ENCODE results near the gene NFAT5.
"Not testable (repeated sequence)": the region's sequence is repeated elsewhere in the genome, so short reads cannot be mapped to it uniquely, and the experiment has no call there.

Gene NFAT5

DNA sequence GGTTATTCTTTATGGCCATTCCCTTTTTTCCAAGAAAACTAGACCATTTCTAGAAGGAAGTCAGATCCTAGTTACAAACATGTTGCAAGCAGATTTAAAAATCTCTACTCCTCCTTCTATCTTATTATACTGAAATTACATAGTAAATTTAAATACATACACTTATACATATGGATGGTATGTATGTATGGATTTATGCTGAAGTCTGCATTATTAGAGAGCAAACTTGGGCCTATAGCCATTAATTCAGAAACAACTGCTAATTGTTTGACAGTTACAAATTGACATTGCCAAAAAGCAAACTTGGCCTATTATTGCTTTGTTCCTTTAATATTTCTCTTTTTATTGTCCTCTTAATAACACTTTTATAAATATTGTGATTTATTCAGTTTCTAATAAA, 67.1 kb downstream of the NFAT5 start:
- Histone ChIP-seq H3K9ac (ENCODE audit: low read length in 5 of 5) (no peak overlapping the region), H3K27ac (ENCODE audit: low read depth, low read length) (no peak overlapping the region), H3K9me3 (ENCODE audit: control insufficient read depth in 5 of 5, low read length in 5 of 5) (peaks cover 0 to 4% (median 0%) of the 10 kb centered on the region in 5 donors), H3K27me3 (ENCODE audit: control insufficient read depth in 5 of 5, insufficient read depth in 4 of 5, low read length in 5 of 5) (no peaks in the 10 kb centered on the region), H3K36me3 (ENCODE audit: control insufficient read depth in 5 of 5, insufficient read depth in 5 of 5, low read length in 5 of 5) (peaks cover 8 to 32% (median 15%) of the 10 kb centered on the region in 5 donors), H3K4me3 (ENCODE audit: low read depth in 1 of 5, low read length in 5 of 5) (no peak overlapping the region), H3K4me1 (ENCODE audit: control insufficient read depth in 5 of 5, insufficient read depth in 5 of 5, low read length in 5 of 5) (no peaks in the 10 kb centered on the region)

DNA sequence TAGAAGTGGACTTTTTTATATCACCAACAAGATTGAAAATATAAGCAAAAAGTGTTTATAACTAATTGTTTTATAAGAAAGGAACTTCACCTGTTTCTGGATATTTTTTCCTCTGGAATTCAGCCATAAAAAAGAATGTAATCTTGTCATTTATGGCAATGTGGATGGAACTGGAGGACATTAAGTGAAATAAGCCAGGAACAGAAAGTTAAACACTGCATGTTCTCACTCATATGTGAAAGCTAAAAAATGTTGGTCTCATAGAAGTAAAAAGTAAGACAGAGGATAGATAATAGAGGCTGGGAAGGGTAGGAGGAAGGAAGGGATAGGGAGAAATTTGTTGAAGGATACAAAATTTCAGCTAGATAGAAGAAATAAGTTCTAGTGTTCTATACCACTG, 67.6 kb downstream of the NFAT5 start:
- H3K27me3 ChIP-seq (ENCODE audit: control insufficient read depth in 5 of 5, insufficient read depth in 4 of 5, low read length in 5 of 5): no peaks in the 10 kb centered on the region
- no peak overlapping the region for H3K9ac ChIP-seq (ENCODE audit: low read length in 5 of 5)
- H3K9me3 ChIP-seq (ENCODE audit: control insufficient read depth in 5 of 5, low read length in 5 of 5): peaks cover 0 to 4% (median 0%) of the 10 kb centered on the region in 5 donors
- no peak overlapping the region for H3K27ac ChIP-seq (ENCODE audit: low read depth, low read length)
- H3K4me3 ChIP-seq (ENCODE audit: low read depth in 1 of 5, low read length in 5 of 5): no peak overlapping the region
- no peaks in the 10 kb centered on the region for H3K4me1 ChIP-seq (ENCODE audit: control insufficient read depth in 5 of 5, insufficient read depth in 5 of 5, low read length in 5 of 5)
- H3K36me3 ChIP-seq (ENCODE audit: control insufficient read depth in 5 of 5, insufficient read depth in 5 of 5, low read length in 5 of 5): peaks cover 8 to 32% (median 15%) of the 10 kb centered on the region in 5 donors

GRCh38 chr16:69636563-69637146, 70.9 kb downstream of the NFAT5 start:
- not testable (repeated sequence) for H3K4me3 ChIP-seq (ENCODE audit: low read depth in 1 of 5, low read length in 5 of 5); H3K27me3 ChIP-seq (ENCODE audit: control insufficient read depth in 5 of 5, insufficient read depth in 4 of 5, low read length in 5 of 5); H3K4me1 ChIP-seq (ENCODE audit: control insufficient read depth in 5 of 5, insufficient read depth in 5 of 5, low read length in 5 of 5); H3K9me3 ChIP-seq (ENCODE audit: control insufficient read depth in 5 of 5, low read length in 5 of 5); H3K27ac ChIP-seq (ENCODE audit: low read depth, low read length); H3K9ac ChIP-seq (ENCODE audit: low read length in 5 of 5)
- peaks cover 8 to 22% (median 15%) of the 10 kb centered on the region in 5 donors for H3K36me3 ChIP-seq (ENCODE audit: control insufficient read depth in 5 of 5, insufficient read depth in 5 of 5, low read length in 5 of 5)

DNA sequence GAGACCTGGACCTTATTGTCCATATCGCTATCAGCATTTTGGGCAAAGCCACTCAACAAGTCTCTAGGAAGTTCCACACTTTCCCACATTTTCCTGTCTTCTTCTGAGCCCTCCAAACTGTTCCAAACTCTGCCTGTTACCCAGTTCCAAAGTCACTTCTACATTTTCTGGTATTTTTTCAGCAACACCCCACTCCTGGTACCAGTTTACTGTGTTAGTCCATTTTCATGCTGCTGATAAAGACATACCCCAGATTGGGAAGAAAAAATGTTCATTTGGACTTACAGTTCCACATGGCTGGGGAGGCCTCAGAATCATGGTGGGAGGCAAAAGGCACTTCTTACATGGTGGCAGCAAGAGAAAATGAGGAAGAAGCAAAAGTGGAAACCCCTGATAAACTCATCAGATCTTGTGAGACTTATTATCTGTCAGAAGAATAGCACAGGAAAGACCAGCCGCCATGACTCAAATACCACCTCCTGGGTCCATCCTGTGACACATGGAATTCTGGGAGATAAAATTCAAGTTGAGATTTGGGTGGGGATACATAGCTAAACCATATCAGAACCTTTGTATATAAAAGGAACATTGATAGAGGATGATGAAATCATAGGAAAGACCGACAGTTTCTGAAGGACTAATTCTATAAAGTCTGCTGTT, 71.6 kb downstream of the NFAT5 start:
- H3K4me3 ChIP-seq (ENCODE audit: low read depth in 1 of 5, low read length in 5 of 5); H3K9ac ChIP-seq (ENCODE audit: low read length in 5 of 5); H3K27ac ChIP-seq (ENCODE audit: low read depth, low read length); H3K27me3 ChIP-seq (ENCODE audit: control insufficient read depth in 5 of 5, insufficient read depth in 4 of 5, low read length in 5 of 5); H3K9me3 ChIP-seq (ENCODE audit: control insufficient read depth in 5 of 5, low read length in 5 of 5); H3K4me1 ChIP-seq (ENCODE audit: control insufficient read depth in 5 of 5, insufficient read depth in 5 of 5, low read length in 5 of 5): not testable (repeated sequence)
- peaks cover 8 to 19% (median 15%) of the 10 kb centered on the region in 5 donors for H3K36me3 ChIP-seq (ENCODE audit: control insufficient read depth in 5 of 5, insufficient read depth in 5 of 5, low read length in 5 of 5)

DNA sequence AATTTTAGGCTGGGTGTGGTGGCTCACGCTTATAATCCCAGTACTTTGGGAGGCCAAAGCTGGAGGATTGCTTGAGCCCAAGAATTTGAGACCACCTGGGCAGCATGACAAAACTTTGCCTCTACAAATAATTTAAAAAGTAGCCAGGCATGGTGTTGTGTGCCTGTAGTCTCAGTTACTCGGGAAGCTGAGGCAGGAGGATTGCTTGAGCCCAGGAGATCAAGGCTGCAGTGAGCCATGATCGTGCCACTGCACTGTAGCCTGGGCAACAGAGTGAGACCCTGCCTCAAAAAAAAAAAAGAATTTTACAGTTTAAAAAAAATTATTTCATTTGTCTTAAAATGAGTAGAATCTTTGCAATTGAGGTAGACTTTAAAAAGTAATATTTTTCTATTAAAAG, 78.2 kb downstream of the NFAT5 start:
- H3K36me3 ChIP-seq (ENCODE audit: control insufficient read depth in 5 of 5, insufficient read depth in 5 of 5, low read length in 5 of 5): peaks cover 8 to 13% (median 10%) of the 10 kb centered on the region in 5 donors
- not testable (repeated sequence) for H3K27me3 ChIP-seq (ENCODE audit: control insufficient read depth in 5 of 5, insufficient read depth in 4 of 5, low read length in 5 of 5); H3K4me3 ChIP-seq (ENCODE audit: low read depth in 1 of 5, low read length in 5 of 5); H3K27ac ChIP-seq (ENCODE audit: low read depth, low read length); H3K9me3 ChIP-seq (ENCODE audit: control insufficient read depth in 5 of 5, low read length in 5 of 5); H3K9ac ChIP-seq (ENCODE audit: low read length in 5 of 5); H3K4me1 ChIP-seq (ENCODE audit: control insufficient read depth in 5 of 5, insufficient read depth in 5 of 5, low read length in 5 of 5)

GRCh38 chr16:69644790-69645189, 79.0 kb downstream of the NFAT5 start:
- peaks cover 8 to 14% (median 10%) of the 10 kb centered on the region in 5 donors for H3K36me3 ChIP-seq (ENCODE audit: control insufficient read depth in 5 of 5, insufficient read depth in 5 of 5, low read length in 5 of 5)
- H3K9ac ChIP-seq (ENCODE audit: low read length in 5 of 5): no peak overlapping the region
- no peak overlapping the region for H3K4me3 ChIP-seq (ENCODE audit: low read depth in 1 of 5, low read length in 5 of 5)
- peaks cover 0 to 4% (median 0%) of the 10 kb centered on the region in 5 donors for H3K4me1 ChIP-seq (ENCODE audit: control insufficient read depth in 5 of 5, insufficient read depth in 5 of 5, low read length in 5 of 5)
- no peaks in the 10 kb centered on the region for H3K9me3 ChIP-seq (ENCODE audit: control insufficient read depth in 5 of 5, low read length in 5 of 5)
- H3K27ac ChIP-seq (ENCODE audit: low read depth, low read length): no peak overlapping the region
- no peaks in the 10 kb centered on the region for H3K27me3 ChIP-seq (ENCODE audit: control insufficient read depth in 5 of 5, insufficient read depth in 4 of 5, low read length in 5 of 5)

DNA sequence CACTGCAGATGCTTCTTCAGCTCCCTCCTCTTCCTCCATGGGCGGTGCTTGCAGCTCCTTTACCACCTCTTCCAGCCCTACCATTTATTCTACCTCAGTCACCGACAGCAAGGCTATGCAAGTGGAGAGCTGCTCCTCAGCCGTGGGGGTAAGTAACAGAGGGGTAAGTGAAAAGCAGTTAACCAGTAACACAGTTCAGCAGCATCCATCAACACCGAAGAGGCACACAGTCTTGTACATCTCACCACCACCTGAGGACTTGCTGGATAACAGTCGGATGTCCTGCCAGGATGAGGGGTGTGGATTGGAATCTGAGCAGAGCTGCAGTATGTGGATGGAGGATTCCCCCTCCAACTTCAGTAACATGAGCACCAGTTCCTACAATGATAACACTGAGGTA, 81.3 kb downstream of the NFAT5 start:
- peaks cover 8 to 22% (median 21%) of the 10 kb centered on the region in 5 donors for H3K36me3 ChIP-seq (ENCODE audit: control insufficient read depth in 5 of 5, insufficient read depth in 5 of 5, low read length in 5 of 5)
- H3K4me1 ChIP-seq (ENCODE audit: control insufficient read depth in 5 of 5, insufficient read depth in 5 of 5, low read length in 5 of 5): peaks cover 0 to 4% (median 0%) of the 10 kb centered on the region in 5 donors
- H3K27ac ChIP-seq (ENCODE audit: low read depth, low read length): no peak overlapping the region

GRCh38 chr16:69651217-69651616, 85.5 kb downstream of the NFAT5 start:
- Histone ChIP-seq H3K9me3 (ENCODE audit: control insufficient read depth in 5 of 5, low read length in 5 of 5) (no peaks in the 10 kb centered on the region), H3K4me3 (ENCODE audit: low read depth in 1 of 5, low read length in 5 of 5) (no peak overlapping the region), H3K9ac (ENCODE audit: low read length in 5 of 5) (no peak overlapping the region), H3K4me1 (ENCODE audit: control insufficient read depth in 5 of 5, insufficient read depth in 5 of 5, low read length in 5 of 5) (no peaks in the 10 kb centered on the region), H3K27me3 (ENCODE audit: control insufficient read depth in 5 of 5, insufficient read depth in 4 of 5, low read length in 5 of 5) (no peaks in the 10 kb centered on the region), H3K36me3 (ENCODE audit: control insufficient read depth in 5 of 5, insufficient read depth in 5 of 5, low read length in 5 of 5) (peaks cover 29 to 50% (median 33%) of the 10 kb centered on the region in 5 donors), H3K27ac (ENCODE audit: low read depth, low read length) (no peak overlapping the region)

More for the DNA sequence above, 81.3 kb downstream of the NFAT5 start:
- H3K9me3 ChIP-seq (ENCODE audit: control insufficient read depth in 5 of 5, low read length in 5 of 5): no peaks in the 10 kb centered on the region
- no peaks in the 10 kb centered on the region for H3K27me3 ChIP-seq (ENCODE audit: control insufficient read depth in 5 of 5, insufficient read depth in 4 of 5, low read length in 5 of 5)
- H3K4me3 ChIP-seq (ENCODE audit: low read depth in 1 of 5, low read length in 5 of 5): no peak overlapping the region
- no peak overlapping the region for H3K9ac ChIP-seq (ENCODE audit: low read length in 5 of 5)

DNA sequence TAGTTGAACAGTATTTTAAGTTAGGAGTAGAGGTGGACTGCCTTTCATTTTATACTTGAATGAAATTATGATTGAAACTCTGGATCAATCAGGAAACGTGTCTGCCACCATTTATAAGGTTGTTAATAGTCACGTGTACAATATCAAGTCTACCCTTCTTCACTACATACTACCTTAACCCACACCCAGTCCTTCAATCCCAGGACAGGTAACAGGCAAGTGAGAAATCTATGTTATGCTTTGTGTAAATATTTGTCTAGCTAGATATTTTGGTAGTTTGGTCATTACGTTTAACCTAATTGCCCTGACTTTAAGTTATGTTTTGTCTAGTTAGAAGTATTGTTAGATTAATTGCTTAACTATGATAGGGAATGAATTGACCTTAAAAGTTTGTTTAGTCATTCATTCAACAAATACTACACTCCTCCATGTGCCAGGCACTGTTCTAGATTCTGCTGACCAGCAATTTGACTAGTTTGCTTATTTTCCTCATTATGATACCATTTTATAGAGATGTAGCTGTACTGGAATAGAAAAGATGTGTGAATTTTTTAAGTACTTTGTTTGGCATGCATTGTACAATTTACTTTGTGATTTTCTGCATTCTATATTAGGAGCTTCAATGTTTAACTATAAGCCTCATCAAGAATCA, 88.6 kb downstream of the NFAT5 start:
- Histone ChIP-seq H3K36me3 (ENCODE audit: control insufficient read depth in 5 of 5, insufficient read depth in 5 of 5, low read length in 5 of 5) (peaks cover 20 to 47% (median 28%) of the 10 kb centered on the region in 5 donors), H3K4me1 (ENCODE audit: control insufficient read depth in 5 of 5, insufficient read depth in 5 of 5, low read length in 5 of 5) (no peaks in the 10 kb centered on the region), H3K9me3 (ENCODE audit: control insufficient read depth in 5 of 5, low read length in 5 of 5) (no peaks in the 10 kb centered on the region), H3K4me3 (ENCODE audit: low read depth in 1 of 5, low read length in 5 of 5) (no peak overlapping the region), H3K9ac (ENCODE audit: low read length in 5 of 5) (no peak overlapping the region), H3K27me3 (ENCODE audit: control insufficient read depth in 5 of 5, insufficient read depth in 4 of 5, low read length in 5 of 5) (no peaks in the 10 kb centered on the region), H3K27ac (ENCODE audit: low read depth, low read length) (no peak overlapping the region)

DNA sequence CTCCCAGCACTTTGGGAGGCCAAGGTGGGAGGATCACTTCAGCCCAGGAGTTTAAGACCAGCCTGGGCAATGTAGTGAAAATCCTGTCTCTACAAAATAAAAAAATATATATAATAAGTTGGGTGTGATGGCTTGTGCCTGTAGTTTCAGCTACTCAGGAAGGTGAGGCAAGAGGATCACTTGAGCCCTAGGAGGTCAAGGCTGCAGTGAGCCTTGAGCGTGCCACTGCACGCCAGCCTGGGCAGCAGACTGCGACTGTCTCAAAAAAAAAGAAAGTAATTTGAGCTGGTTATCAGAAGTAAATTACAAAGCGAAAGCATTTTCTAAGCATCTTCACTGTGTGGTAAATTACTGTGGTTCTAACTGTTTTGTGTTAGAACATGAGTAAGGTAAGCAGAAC, 94.4 kb downstream of the NFAT5 start:
- Histone ChIP-seq H3K4me1 (ENCODE audit: control insufficient read depth in 5 of 5, insufficient read depth in 5 of 5, low read length in 5 of 5) (peaks cover 0 to 2% (median 0%) of the 10 kb centered on the region in 5 donors), H3K9me3 (ENCODE audit: control insufficient read depth in 5 of 5, low read length in 5 of 5) (no peaks in the 10 kb centered on the region), H3K9ac (ENCODE audit: low read length in 5 of 5) (no peak overlapping the region), H3K36me3 (ENCODE audit: control insufficient read depth in 5 of 5, insufficient read depth in 5 of 5, low read length in 5 of 5) (peaks cover 9 to 42% (median 19%) of the 10 kb centered on the region in 5 donors), H3K27ac (ENCODE audit: low read depth, low read length) (no peak overlapping the region), H3K27me3 (ENCODE audit: control insufficient read depth in 5 of 5, insufficient read depth in 4 of 5, low read length in 5 of 5) (no peaks in the 10 kb centered on the region), H3K4me3 (ENCODE audit: low read depth in 1 of 5, low read length in 5 of 5) (no peak overlapping the region)

Data from subcutaneous abdominal adipose tissue (tissue), 5 donors.